HCT116 (cell line): ENCODE data around the gene GFY. TPM values are rescaled to one million over a fixed set of nuclear protein-coding genes. Genes with fewer than 3 reads are reported as not detected.

Experiments
- ATAC-seq: fragments of 200-7000 bp; cut with Tn5 transposase; 2 replicates; pipeline ENCODE4 v1.9.1; 2020; ENCODE audit warnings: mild to moderate bottlenecking, moderate library complexity
- BruUV-seq: library from RNA; stranded (reverse); fragments of 400-500 nt; replicated peaks from 2 replicates; lab custom pipeline; 2021; lab: Mats Ljungman, UMichigan
- CTCF ChIA-PET: fragments of 300-600 bp; sonication (Branson Sonifier 250); formaldehyde crosslinking; loops from one replicate; lab custom pipeline; 2021; ENCODE audit warnings: antibody characterized with exemption; lab: Charles Lee
- POLR2A ChIA-PET: fragments of 300-600, 350-600 bp; sonication (Branson Sonifier 250); formaldehyde crosslinking; loops from one replicate; lab custom pipeline; 2021; ENCODE audit warnings: antibody characterized with exemption; lab: Charles Lee
- RAD21 ChIA-PET, 2 experiments: fragments of 300-600 bp; sonication (Branson Sonifier 250); formaldehyde crosslinking; loops; one replicate each; lab custom pipeline; 2023; ENCODE audit warnings: low total read pairs in 2 of 2; ENCODE audit not compliant: uncharacterized antibody in 2 of 2, unreplicated experiment in 2 of 2, low non-redundant PET in 1 of 2; lab: Charles Lee
- DNase-seq: peaks from one replicate; pipeline ENCODE4 v3.0.0-alpha.2; 2010; ENCODE audit warnings: low read depth, low spot score
- H2AFZ ChIP-seq: fragments of 200-600 bp; shearing (Covaris generic), sonication (generic); 2 replicates; pipeline ENCODE4 v1.6.1; 2017; ENCODE audit warnings: low read depth, mixed run types, mixed read lengths, antibody characterized with exemption, low read length; ENCODE audit not compliant: poor library complexity, severe bottlenecking
- H3K27ac ChIP-seq: 2 replicates; pipeline ENCODE4 v1.5.1; 2012; ENCODE audit warnings: low read depth, low read length
- H3K27me3 ChIP-seq: fragments of 200-600 bp; sonication (generic); 2 replicates; pipeline ENCODE4 v1.6.1; 2016; ENCODE audit warnings: mixed run types, low read length, mixed read lengths; ENCODE audit not compliant: insufficient read depth
- H3K36me3 ChIP-seq, 2 experiments: fragments of 200-500 bp in 1 of 2; fragments of 200-600 bp in 1 of 2; sonication (Bioruptor generic) in 1 of 2; sonication (generic) in 1 of 2; 2 replicates each; pipeline versions ENCODE4 v1.5.1 to v1.6.1; 2014 to 2016; ENCODE audit warnings: low read length in 2 of 2, inconsistent platforms in 1 of 2, mixed read lengths in 1 of 2, mixed run types in 1 of 2; ENCODE audit not compliant: insufficient read depth in 2 of 2, control insufficient read depth in 1 of 2
- H3K4me1 ChIP-seq, 2 experiments: fragments of 200-600 bp in 1 of 2; sonication (generic) in 1 of 2; 2 replicates each; pipeline versions ENCODE4 v1.5.1 to v1.6.1; 2012 to 2017; ENCODE audit warnings: low read length in 2 of 2, inconsistent platforms in 1 of 2, mild to moderate bottlenecking in 1 of 2, mixed read lengths in 1 of 2, mixed run types in 1 of 2, moderate library complexity in 1 of 2; ENCODE audit not compliant: insufficient read depth in 2 of 2, control insufficient read depth in 1 of 2
- H3K4me2 ChIP-seq: fragments of 200-600 bp; sonication (generic); 2 replicates; pipeline ENCODE4 v1.6.1; 2017; ENCODE audit warnings: mixed run types, low read length, mixed read lengths
- H3K4me3 ChIP-seq, 2 experiments: fragments of 200-600 bp in 1 of 2; sonication (generic) in 1 of 2; replicated peaks in 1 of 2; 2 replicates each; pipeline ENCODE4 v1.5.1; 2011 to 2016; ENCODE audit warnings: low read length in 2 of 2, control low read depth in 1 of 2, low read depth in 1 of 2, mild to moderate bottlenecking in 1 of 2, mixed read lengths in 1 of 2, mixed run types in 1 of 2
- H3K79me2 ChIP-seq: fragments of 200-600 bp; sonication (generic); 2 replicates; pipeline ENCODE4 v1.6.1; 2017; ENCODE audit warnings: mild to moderate bottlenecking, mixed run types, low read length, moderate library complexity, mixed read lengths; ENCODE audit not compliant: insufficient read depth
- H3K9ac ChIP-seq: fragments of 200-600 bp; sonication (generic); 2 replicates; pipeline ENCODE4 v1.6.1; 2016; ENCODE audit warnings: low read length, mixed read lengths
- H3K9me2 ChIP-seq: fragments of 200-600 bp; sonication (generic), shearing (Covaris generic); 2 replicates; pipeline ENCODE4 v1.6.1; 2017; ENCODE audit warnings: mixed run types, mild to moderate bottlenecking, moderate library complexity; ENCODE audit not compliant: insufficient read depth
- H3K9me3 ChIP-seq, 2 experiments: fragments of 200-500 bp in 1 of 2; fragments of 200-600 bp in 1 of 2; sonication (Bioruptor generic) in 1 of 2; sonication (generic) in 1 of 2; 2 replicates each; pipeline ENCODE4 v1.6.1; 2014 to 2017; ENCODE audit warnings: low read length in 2 of 2, mixed read lengths in 2 of 2, inconsistent platforms in 1 of 2, low read depth in 1 of 2, mild to moderate bottlenecking in 1 of 2, mixed run types in 1 of 2, moderate library complexity in 1 of 2; ENCODE audit not compliant: control insufficient read depth in 1 of 2, insufficient read depth in 1 of 2
- H4K20me1 ChIP-seq: fragments of 200-600 bp; sonication (generic), shearing (Covaris generic); 2 replicates; pipeline ENCODE4 v1.6.1; 2017; ENCODE audit warnings: mixed run types, mild to moderate bottlenecking, moderate library complexity; ENCODE audit not compliant: insufficient read depth
- ATF3 ChIP-seq: IDR thresholded peaks from 2 replicates; pipeline ENCODE4 v1.6.1; 2012
- CTCF ChIP-seq, 3 experiments: fragments of 200-600 bp in 1 of 3; sonication (generic) in 1 of 3; IDR thresholded peaks in 2 of 3; conservative IDR thresholded peaks in 1 of 3; 2 replicates each; pipeline ENCODE4 v1.5.1; 2012 to 2017; ENCODE audit warnings: low read depth in 2 of 3, low read length in 2 of 3, antibody characterized with exemption in 1 of 3, borderline replicate concordance in 1 of 3, control low read depth in 1 of 3, mild to moderate bottlenecking in 1 of 3, mixed read lengths in 1 of 3, mixed run types in 1 of 3, moderate library complexity in 1 of 3; ENCODE audit not compliant: insufficient read depth in 1 of 3
- ELF1 ChIP-seq: IDR thresholded peaks from 2 replicates; pipeline ENCODE4 v1.6.1; 2012; ENCODE audit warnings: low read depth, borderline replicate concordance
- EZH2phosphoT487 ChIP-seq: fragments of 200-600 bp; IDR thresholded peaks from 2 replicates; pipeline ENCODE4 v1.6.1; 2018; ENCODE audit warnings: antibody characterized with exemption, borderline replicate concordance
- FOSL1 ChIP-seq: IDR thresholded peaks from 2 replicates; pipeline ENCODE4 v1.6.1; 2012; ENCODE audit warnings: low read depth
- POLR2A ChIP-seq: IDR thresholded peaks from 2 replicates; pipeline ENCODE4 v1.7.0; 2011; ENCODE audit warnings: borderline replicate concordance; ENCODE audit not compliant: insufficient read depth, insufficient read length; ENCODE audit errors: extremely low read depth
- SIN3A ChIP-seq: IDR thresholded peaks from 2 replicates; pipeline ENCODE4 v1.6.1; 2012; ENCODE audit warnings: low read depth
- SP1 ChIP-seq: IDR thresholded peaks from 2 replicates; pipeline ENCODE4 v1.6.1; 2012; ENCODE audit warnings: low read depth
- SRF ChIP-seq: IDR thresholded peaks from 2 replicates; pipeline ENCODE4 v1.6.1; 2012; ENCODE audit warnings: low read depth
- ZBTB33 ChIP-seq: IDR thresholded peaks from 2 replicates; pipeline ENCODE4 v1.6.1; 2011; ENCODE audit warnings: mild to moderate bottlenecking, low read length, moderate library complexity; ENCODE audit not compliant: insufficient replicate concordance; ENCODE audit errors: extremely low read depth
- ZFX ChIP-seq: fragments of 450-650 bp; IDR thresholded peaks from 2 replicates; pipeline ENCODE4 v1.6.1; 2017
- ZNF274 ChIP-seq: fragments of 200-500 bp; sonication (Bioruptor generic); IDR thresholded peaks from 2 replicates; pipeline ENCODE4 v1.6.1; 2014; ENCODE audit warnings: mild to moderate bottlenecking, low read depth, low read length, inconsistent platforms
- intact Hi-C: fragments of 100-400 bp; cut with micrococcal nuclease; formaldehyde crosslinking; loops from 2 replicates; pipeline ENCODE4 v1.10.0; 2022
- total RNA-seq: library from RNA; stranded (reverse); gene quantifications from one replicate; pipeline ENCODE4 v1.2.1, GENCODE V29; 2021; ENCODE audit not compliant: unreplicated experiment

Gene GFY
- total RNA-seq, 1 experiment from 2014 or later: 2.6 TPM

GRCh38 chr19:49398931-49399330, 26.3 kb upstream of the GFY start:
- Histone ChIP-seq H3K4me3 (no peak overlapping the region), H3K4me2 (no peak overlapping the region), H3K9ac (no peak overlapping the region), H3K9me2 (no peaks in the 10 kb centered on the region), H3K36me3 (no peaks in the 10 kb centered on the region), H3K4me1 (peaks cover 6 to 8% of the 10 kb centered on the region in 2 experiments; a peak in 3 of 4 replicates), H3K9me3 (no peaks in the 10 kb centered on the region), H3K79me2 (no peaks in the 10 kb centered on the region), H4K20me1 (no peaks in the 10 kb centered on the region), H3K27ac (no peak overlapping the region), H3K27me3 (no peaks in the 10 kb centered on the region), H2AFZ (no peak overlapping the region)
- ChIA-PET RAD21 (no interaction called here), POLR2A (interaction anchor here (1.2 kb wide), 1 partner anchor 54 kb away, joined by 3 read pairs; the partner anchor contains the start of gene ALDH16A1), CTCF (no interaction called here)
- BruUV-seq: no TSS peak
- ATAC-seq (no peak), DNase-seq (no peak)
- no peak for TF ChIP-seq ZFX
- TF ChIP-seq ATF3: no peak
- TF ChIP-seq ELF1: no peak
- no peak for TF ChIP-seq CTCF (IDR thresholded peaks at IDR 0.05 in 2 of 3, conservative IDR thresholded peaks at IDR 0.05 in 1 of 3; ENCODE audit: borderline replicate concordance in 1 of 3, insufficient read depth in 1 of 3, low read depth in 2 of 3, low read length in 2 of 3)
- no peak for TF ChIP-seq SP1
- no peak for TF ChIP-seq FOSL1
- TF ChIP-seq EZH2phosphoT487: no peak
- TF ChIP-seq SRF: no peak
- TF ChIP-seq ZNF274: no peak
- TF ChIP-seq ZBTB33: no peak
- no peak for TF ChIP-seq POLR2A
- TF ChIP-seq SIN3A: no peak
- intact Hi-C loops: no loop called here
